Muscle layer of duodenum (tissue), 2 donors: ENCODE measurements around the gene DYNLT2.
A peak's percentile ranks its signal among the peaks of the same experiment; 100 is the strongest.
"Not testable (repeated sequence)": the region's sequence is repeated elsewhere in the genome, so short reads cannot be mapped to it uniquely, and the experiment has no call there.

Experiments
- H3K27ac ChIP-seq: one replicate; pipeline ENCODE4 v1.7.0; 2013; ENCODE audit warnings: mild to moderate bottlenecking, low read length
- H3K27me3 ChIP-seq: one replicate; pipeline ENCODE4 v1.7.0; 2013; ENCODE audit warnings: low read depth, mild to moderate bottlenecking, control low read depth, low read length
- H3K36me3 ChIP-seq, 2 donors: one replicate each; pipeline ENCODE4 v1.7.0; 2013; ENCODE audit warnings: low read length in 2 of 2, control low read depth in 1 of 2, mild to moderate bottlenecking in 1 of 2; ENCODE audit not compliant: insufficient read depth in 2 of 2, control insufficient read depth in 1 of 2
- H3K4me1 ChIP-seq, 2 donors: one replicate each; pipeline ENCODE4 v1.7.0; 2013; ENCODE audit warnings: low read length in 2 of 2, mild to moderate bottlenecking in 2 of 2, control low read depth in 1 of 2, moderate library complexity in 1 of 2; ENCODE audit not compliant: insufficient read depth in 2 of 2, control insufficient read depth in 1 of 2
- H3K4me3 ChIP-seq, 2 donors: one replicate each; pipeline ENCODE4 v1.7.0; 2013; ENCODE audit warnings: low read length in 2 of 2, low read depth in 1 of 2, mild to moderate bottlenecking in 1 of 2
- H3K9me3 ChIP-seq, 2 donors: one replicate each; pipeline ENCODE4 v1.7.0; 2013; ENCODE audit warnings: low read length in 2 of 2, control low read depth in 1 of 2, mild to moderate bottlenecking in 1 of 2; ENCODE audit not compliant: control insufficient read depth in 1 of 2
- donor health status: healthy.

DYNLT2 gene

GRCh38 chr6:169765789-169766188 is 14.4 kb upstream of the DYNLT2 start:
- peaks cover 13 to 66% of the 10 kb centered on the region in 2 donors for H3K36me3 ChIP-seq
- not testable (repeated sequence) for H3K27ac ChIP-seq, H3K4me3 ChIP-seq, H3K4me1 ChIP-seq, H3K9me3 ChIP-seq, H3K27me3 ChIP-seq

GRCh38 chr6:169763881-169764280 is 12.5 kb upstream of the DYNLT2 start:
- H3K4me3 ChIP-seq: no peak overlapping the region
- peaks cover 15 to 79% of the 10 kb centered on the region in 2 donors for H3K36me3 ChIP-seq
- H3K4me1 ChIP-seq: no peaks in the 10 kb centered on the region
- no peaks in the 10 kb centered on the region for H3K9me3 ChIP-seq
- no peaks in the 10 kb centered on the region for H3K27me3 ChIP-seq
- H3K27ac ChIP-seq: no peak overlapping the region

- no peaks in the 10 kb centered on the region for H3K9me3 ChIP-seq
- no peak overlapping the region for H3K27ac ChIP-seq
- peaks cover 13 to 76% of the 10 kb centered on the region in 2 donors for H3K36me3 ChIP-seq
- H3K4me3 ChIP-seq: no peak overlapping the region
- H3K27me3 ChIP-seq: no peaks in the 10 kb centered on the region
- H3K4me1 ChIP-seq: no peaks in the 10 kb centered on the region
Measured at GRCh38 chr6:169763308-169763707, 11.9 kb upstream of the DYNLT2 start.

GRCh38 chr6:169755162-169755561 is 3.8 kb upstream of the DYNLT2 start:
- Histone ChIP-seq H3K36me3 (peaks cover 4 to 33% of the 10 kb centered on the region in 2 donors), H3K4me3 (no peak overlapping the region), H3K27ac (no peak overlapping the region), H3K9me3 (no peaks in the 10 kb centered on the region), H3K4me1 (peaks cover 12 to 16% of the 10 kb centered on the region in 2 donors), H3K27me3 (no peaks in the 10 kb centered on the region)

- peaks cover 14 to 20% of the 10 kb centered on the region in 2 donors for H3K4me1 ChIP-seq
- peak overlapping the region; percentile 80 to 84 for H3K4me3 ChIP-seq
- peaks cover 0 to 6% of the 10 kb centered on the region in 2 donors for H3K36me3 ChIP-seq
- no peaks in the 10 kb centered on the region for H3K27me3 ChIP-seq
- H3K9me3 ChIP-seq: no peaks in the 10 kb centered on the region
- peak overlapping the region; percentile 94 for H3K27ac ChIP-seq
Measured at GRCh38 chr6:169752074-169752623, 777 bp upstream of the DYNLT2 start.

GRCh38 chr6:169746556-169746955 is 4.8 kb downstream of the DYNLT2 start:
- Histone ChIP-seq H3K9me3 (peaks cover 0 to 3% of the 10 kb centered on the region in 2 donors), H3K27ac (no peak overlapping the region), H3K36me3 (no peaks in the 10 kb centered on the region), H3K27me3 (no peaks in the 10 kb centered on the region), H3K4me1 (peaks cover 8 to 14% of the 10 kb centered on the region in 2 donors), H3K4me3 (no peak overlapping the region)

GRCh38 chr6:169745405-169745804 is 6.0 kb downstream of the DYNLT2 start:
- no peak overlapping the region for H3K27ac ChIP-seq

DNA sequence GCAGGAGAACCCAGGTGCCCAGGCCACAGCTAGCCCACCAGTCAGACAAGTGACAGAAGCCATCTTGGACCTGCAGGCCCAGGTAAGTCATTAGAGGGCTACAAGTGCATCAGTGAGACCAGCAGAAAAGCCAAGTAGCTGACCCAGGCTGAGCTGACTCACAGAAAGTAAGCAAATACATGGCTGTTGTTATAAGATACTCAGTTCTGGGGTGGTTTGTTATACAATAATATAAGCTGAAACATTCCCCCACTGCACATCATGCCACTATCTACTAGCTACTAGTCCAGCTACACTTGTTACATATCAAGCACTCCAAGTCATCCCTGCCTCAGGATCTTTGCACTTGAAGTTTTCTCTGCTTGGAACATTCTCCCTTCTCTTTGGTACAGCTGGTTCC is 10.0 kb downstream of the DYNLT2 start:
- Histone ChIP-seq H3K4me3 (no peak overlapping the region), H3K4me1 (no peaks in the 10 kb centered on the region), H3K27ac (no peak overlapping the region)

More at GRCh38 chr6:169745405-169745804, 6.0 kb downstream of the DYNLT2 start:
- no peaks in the 10 kb centered on the region for H3K27me3 ChIP-seq
- H3K4me3 ChIP-seq: no peak overlapping the region
- peaks cover 5 to 6% of the 10 kb centered on the region in 2 donors for H3K4me1 ChIP-seq
- peaks cover 0 to 3% of the 10 kb centered on the region in 2 donors for H3K9me3 ChIP-seq
- H3K36me3 ChIP-seq: no peaks in the 10 kb centered on the region

GRCh38 chr6:169738976-169739529 is 12.3 kb downstream of the DYNLT2 start:
- Histone ChIP-seq H3K4me1 (no peaks in the 10 kb centered on the region), H3K9me3 (no peaks in the 10 kb centered on the region), H3K27ac (no peak overlapping the region), H3K27me3 (no peaks in the 10 kb centered on the region), H3K36me3 (no peaks in the 10 kb centered on the region), H3K4me3 (no peak overlapping the region)

More for the DNA sequence above, 10.0 kb downstream of the DYNLT2 start:
- Histone ChIP-seq H3K27me3 (no peaks in the 10 kb centered on the region), H3K36me3 (no peaks in the 10 kb centered on the region), H3K9me3 (no peaks in the 10 kb centered on the region)

- H3K9me3 ChIP-seq: no peaks in the 10 kb centered on the region
- no peak overlapping the region for H3K27ac ChIP-seq
- no peak overlapping the region for H3K4me3 ChIP-seq
- no peaks in the 10 kb centered on the region for H3K36me3 ChIP-seq
- H3K27me3 ChIP-seq: no peaks in the 10 kb centered on the region
- no peaks in the 10 kb centered on the region for H3K4me1 ChIP-seq
Measured at GRCh38 chr6:169738204-169738975, 13.0 kb downstream of the DYNLT2 start.

DNA sequence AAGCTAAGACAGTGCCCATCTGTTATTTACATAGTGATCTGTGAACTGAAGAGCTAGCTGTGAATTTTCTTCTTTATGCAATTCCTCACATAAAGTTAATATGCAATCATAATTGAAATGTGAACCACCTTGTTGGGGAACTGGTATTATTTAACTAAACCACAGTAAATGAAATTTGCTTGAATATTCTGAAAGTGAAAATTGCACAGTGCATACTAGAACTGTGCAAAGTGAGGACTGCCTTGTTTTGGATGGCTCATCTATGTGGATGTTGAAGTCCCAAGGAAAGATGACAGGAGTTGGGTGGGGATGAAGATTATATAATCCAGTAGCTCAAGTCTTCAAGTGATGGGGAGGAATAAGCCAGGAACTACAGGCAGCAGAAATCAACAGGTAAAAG is 21.4 kb downstream of the DYNLT2 start:
- Histone ChIP-seq H3K4me3 (no peak overlapping the region), H3K27ac (no peak overlapping the region), H3K27me3 (no peaks in the 10 kb centered on the region), H3K4me1 (no peaks in the 10 kb centered on the region), H3K36me3 (no peaks in the 10 kb centered on the region), H3K9me3 (no peaks in the 10 kb centered on the region)
